Measurements from ENCODE around the gene TAPT1. TPM values are rescaled to one million over a fixed set of nuclear protein-coding genes. Genes with fewer than 3 reads are reported as not detected.

TAPT1 gene
- polyA plus RNA-seq, 1 donor from 2014 or later = 34.2 TPM

- TF ChIP-seq TAF1 (IDR thresholded peaks at IDR 0.05; ENCODE audit: low read depth) (no peak), REST (IDR thresholded peaks at IDR 0.05; ENCODE audit: borderline replicate concordance) (no peak), EZH2 (IDR thresholded peaks at IDR 0.05; ENCODE audit: borderline replicate concordance, insufficient read depth, low read length, poor library complexity, severe bottlenecking) (no peak), POLR2AphosphoS5 (IDR thresholded peaks at IDR 0.05) (no peak), SMC3 (conservative IDR thresholded peaks at IDR 0.05; ENCODE audit: poor library complexity) (no peak), CTCF (IDR thresholded peaks at IDR 0.05; ENCODE audit: poor library complexity, severe bottlenecking) (no peak), MXI1 (conservative IDR thresholded peaks at IDR 0.05; ENCODE audit: poor library complexity, severe bottlenecking) (no peak), EP300 (conservative IDR thresholded peaks at IDR 0.05; ENCODE audit: poor library complexity, severe bottlenecking) (no peak), RAD21 (conservative IDR thresholded peaks at IDR 0.05) (no peak)
- H4K20me1 ChIP-seq (ENCODE audit: insufficient read depth) = no peaks in the 10 kb centered on the region
- no peak overlapping the region for H3K4me3 ChIP-seq (ENCODE audit: low read length)
- no peaks in the 10 kb centered on the region for H3K36me3 ChIP-seq (ENCODE audit: insufficient read depth, low read length)
- no peak overlapping the region for H3K27ac ChIP-seq (ENCODE audit: low read length)
- no peak overlapping the region for H2AFZ ChIP-seq (ENCODE audit: low read depth, low read length)
- no peak overlapping the region for H3K4me2 ChIP-seq (ENCODE audit: low read length)
- H3K27me3 ChIP-seq (ENCODE audit: insufficient read depth, low read depth, low read length) = no peaks in the 10 kb centered on the region
- no peaks in the 10 kb centered on the region for H3K9me2 ChIP-seq (ENCODE audit: insufficient read depth, low read length)
- no peaks in the 10 kb centered on the region for H3F3A ChIP-seq (ENCODE audit: insufficient read depth, low read length, poor library complexity, severe bottlenecking)
- no peak overlapping the region for H3K9ac ChIP-seq (ENCODE audit: low read length)
- no peaks in the 10 kb centered on the region for H3K79me2 ChIP-seq (replicated peaks; ENCODE audit: insufficient read depth, low read length)
- H3K9me3 ChIP-seq (ENCODE audit: low read length) = no peaks in the 10 kb centered on the region
These were observed 103.5 kb downstream of the TAPT1 start for GRCh38 chr4:16122784-16123183.

- no peak overlapping the region for H2AFZ ChIP-seq (ENCODE audit: low read depth, low read length)
These were observed 104.0 kb downstream of the TAPT1 start for GRCh38 chr4:16122308-16122711.

More at GRCh38 chr4:16122308-16122711, 104.0 kb downstream of the TAPT1 start:
- Histone ChIP-seq H3F3A (ENCODE audit: insufficient read depth, low read length, poor library complexity, severe bottlenecking) (no peaks in the 10 kb centered on the region), H3K79me2 (replicated peaks; ENCODE audit: insufficient read depth, low read length) (no peaks in the 10 kb centered on the region), H3K36me3 (ENCODE audit: insufficient read depth, low read length) (no peaks in the 10 kb centered on the region), H3K4me3 (ENCODE audit: low read length) (no peak overlapping the region), H3K9ac (ENCODE audit: low read length) (no peak overlapping the region), H3K4me2 (ENCODE audit: low read length) (no peak overlapping the region), H4K20me1 (ENCODE audit: insufficient read depth) (no peaks in the 10 kb centered on the region), H3K9me2 (ENCODE audit: insufficient read depth, low read length) (no peaks in the 10 kb centered on the region), H3K9me3 (ENCODE audit: low read length) (no peaks in the 10 kb centered on the region), H3K27ac (ENCODE audit: low read length) (no peak overlapping the region), H3K27me3 (ENCODE audit: insufficient read depth, low read depth, low read length) (no peaks in the 10 kb centered on the region)
- TF ChIP-seq SMC3 (conservative IDR thresholded peaks at IDR 0.05; ENCODE audit: poor library complexity) (no peak), MXI1 (conservative IDR thresholded peaks at IDR 0.05; ENCODE audit: poor library complexity, severe bottlenecking) (no peak), RAD21 (conservative IDR thresholded peaks at IDR 0.05) (no peak), EZH2 (IDR thresholded peaks at IDR 0.05; ENCODE audit: borderline replicate concordance, insufficient read depth, low read length, poor library complexity, severe bottlenecking) (no peak), EP300 (conservative IDR thresholded peaks at IDR 0.05; ENCODE audit: poor library complexity, severe bottlenecking) (no peak), CTCF (IDR thresholded peaks at IDR 0.05; ENCODE audit: poor library complexity, severe bottlenecking) (no peak), TAF1 (IDR thresholded peaks at IDR 0.05; ENCODE audit: low read depth) (no peak), REST (IDR thresholded peaks at IDR 0.05; ENCODE audit: borderline replicate concordance) (no peak), POLR2AphosphoS5 (IDR thresholded peaks at IDR 0.05) (no peak)
